Measurements from ENCODE around the gene CSRNP3. TPM values are rescaled to one million over a fixed set of nuclear protein-coding genes. Genes with fewer than 3 reads are reported as not detected.

CSRNP3 gene
- total and polyA plus RNA-seq, 2 donors from 2014 or later = 3.3 to 6.4 TPM

DNA sequence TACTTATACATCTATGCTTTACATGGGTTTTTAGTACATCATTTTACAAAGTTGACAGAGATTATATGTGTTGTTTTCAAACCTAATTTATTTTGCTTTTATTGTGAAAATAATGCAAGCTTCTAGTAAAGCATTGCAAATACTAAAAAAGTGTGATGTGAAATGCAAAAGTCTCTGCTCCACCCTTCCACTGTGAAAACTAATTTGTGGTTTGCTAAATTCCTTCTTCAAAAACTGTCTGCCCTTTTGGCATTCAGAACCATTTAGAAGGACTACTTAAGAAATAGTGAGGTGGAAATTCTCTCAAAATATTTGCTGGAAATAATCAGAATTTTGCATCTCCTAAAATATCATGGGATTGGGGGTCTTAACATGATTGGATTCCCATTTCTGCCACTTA is 78.4 kb downstream of the CSRNP3 start:
- no peak overlapping the region for H3K4me3 ChIP-seq (ENCODE audit: low read length in 3 of 3)
- intact Hi-C loops (cut with DNase I) = no loop called here
- no peak overlapping the region for H3K9ac ChIP-seq (ENCODE audit: low read length in 3 of 3)
- H3K4me1 ChIP-seq (ENCODE audit: control insufficient read depth in 2 of 3, insufficient read depth in 2 of 3, low read depth in 1 of 3, low read length in 3 of 3) = no peaks in the 10 kb centered on the region
- no peaks in the 10 kb centered on the region for H3K27me3 ChIP-seq (ENCODE audit: control insufficient read depth, insufficient read depth, low read length)
- H3K36me3 ChIP-seq (ENCODE audit: control insufficient read depth in 2 of 3, insufficient read depth in 3 of 3, low read length in 3 of 3) = no peaks in the 10 kb centered on the region
- DNase-seq (no peak), FAIRE-seq (no peak)
- no peaks in the 10 kb centered on the region for H3K9me3 ChIP-seq (ENCODE audit: control insufficient read depth in 2 of 3, insufficient read depth in 1 of 3, low read length in 3 of 3)
- TF ChIP-seq, protein P1, sequence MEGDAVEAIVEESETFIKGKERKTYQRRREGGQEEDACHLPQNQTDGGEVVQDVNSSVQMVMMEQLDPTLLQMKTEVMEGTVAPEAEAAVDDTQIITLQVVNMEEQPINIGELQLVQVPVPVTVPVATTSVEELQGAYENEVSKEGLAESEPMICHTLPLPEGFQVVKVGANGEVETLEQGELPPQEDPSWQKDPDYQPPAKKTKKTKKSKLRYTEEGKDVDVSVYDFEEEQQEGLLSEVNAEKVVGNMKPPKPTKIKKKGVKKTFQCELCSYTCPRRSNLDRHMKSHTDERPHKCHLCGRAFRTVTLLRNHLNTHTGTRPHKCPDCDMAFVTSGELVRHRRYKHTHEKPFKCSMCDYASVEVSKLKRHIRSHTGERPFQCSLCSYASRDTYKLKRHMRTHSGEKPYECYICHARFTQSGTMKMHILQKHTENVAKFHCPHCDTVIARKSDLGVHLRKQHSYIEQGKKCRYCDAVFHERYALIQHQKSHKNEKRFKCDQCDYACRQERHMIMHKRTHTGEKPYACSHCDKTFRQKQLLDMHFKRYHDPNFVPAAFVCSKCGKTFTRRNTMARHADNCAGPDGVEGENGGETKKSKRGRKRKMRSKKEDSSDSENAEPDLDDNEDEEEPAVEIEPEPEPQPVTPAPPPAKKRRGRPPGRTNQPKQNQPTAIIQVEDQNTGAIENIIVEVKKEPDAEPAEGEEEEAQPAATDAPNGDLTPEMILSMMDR (IDR thresholded peaks at IDR 0.05; ENCODE audit: borderline replicate concordance, extremely low read depth, insufficient read depth) = no peak
- H3K27ac ChIP-seq (ENCODE audit: low read depth in 2 of 2, low read length in 2 of 2) = no peak overlapping the region

DNA sequence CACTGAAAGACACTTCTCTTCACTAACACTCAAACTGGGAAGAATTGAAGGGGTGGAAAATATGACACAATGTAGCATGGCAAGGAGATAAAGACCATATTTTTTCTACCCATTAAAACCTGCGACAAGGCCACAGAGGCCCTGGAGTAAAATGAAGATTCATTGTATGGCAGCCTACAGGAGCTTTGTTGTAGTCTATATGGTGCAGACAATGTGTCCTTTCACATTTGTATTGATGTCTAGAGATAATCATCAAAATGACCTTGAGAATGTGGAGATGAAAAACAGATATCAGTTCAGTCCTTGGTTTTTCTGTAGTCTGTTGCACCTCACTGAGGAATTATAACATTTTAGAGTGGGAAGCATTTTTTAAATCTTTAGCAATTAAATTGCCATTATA is 80.1 kb downstream of the CSRNP3 start:
- FAIRE-seq (no peak), DNase-seq (no peak)
- intact Hi-C loops (cut with DNase I) = no loop called here
- no peaks in the 10 kb centered on the region for H3K27me3 ChIP-seq (ENCODE audit: control insufficient read depth, insufficient read depth, low read length)
- H3K27ac ChIP-seq (ENCODE audit: low read depth in 2 of 2, low read length in 2 of 2) = no peak overlapping the region
- no peaks in the 10 kb centered on the region for H3K9me3 ChIP-seq (ENCODE audit: control insufficient read depth in 2 of 3, insufficient read depth in 1 of 3, low read length in 3 of 3)
- TF ChIP-seq, protein P1 (IDR thresholded peaks at IDR 0.05; ENCODE audit: borderline replicate concordance, extremely low read depth, insufficient read depth) = no peak
- H3K9ac ChIP-seq (ENCODE audit: low read length in 3 of 3) = no peak overlapping the region
- H3K4me3 ChIP-seq (ENCODE audit: low read length in 3 of 3) = no peak overlapping the region
- no peaks in the 10 kb centered on the region for H3K36me3 ChIP-seq (ENCODE audit: control insufficient read depth in 2 of 3, insufficient read depth in 3 of 3, low read length in 3 of 3)
- no peaks in the 10 kb centered on the region for H3K4me1 ChIP-seq (ENCODE audit: control insufficient read depth in 2 of 3, insufficient read depth in 2 of 3, low read depth in 1 of 3, low read length in 3 of 3)

DNA sequence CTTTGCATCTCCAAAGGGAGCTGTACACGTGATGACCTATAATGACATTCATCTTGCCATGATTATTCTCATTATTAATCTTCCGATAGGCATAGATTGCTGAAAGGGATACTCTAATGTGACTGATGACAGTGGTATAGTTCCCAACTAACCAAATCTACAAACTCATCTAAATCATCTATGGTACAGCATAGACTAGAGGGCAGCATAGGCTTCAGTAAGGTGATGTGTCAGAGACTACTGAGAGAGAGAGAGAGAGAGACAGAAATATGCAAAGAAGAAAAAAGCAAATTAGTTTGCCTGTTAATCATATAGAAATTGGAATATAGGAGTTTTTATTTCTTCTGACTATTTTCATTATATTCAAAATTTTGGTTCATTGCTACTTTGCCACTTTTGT is 89.3 kb downstream of the CSRNP3 start:
- Histone ChIP-seq H3K36me3 (ENCODE audit: control insufficient read depth in 2 of 3, insufficient read depth in 3 of 3, low read length in 3 of 3) (no peaks in the 10 kb centered on the region), H3K27me3 (ENCODE audit: control insufficient read depth, insufficient read depth, low read length) (no peaks in the 10 kb centered on the region), H3K9me3 (ENCODE audit: control insufficient read depth in 2 of 3, insufficient read depth in 1 of 3, low read length in 3 of 3) (no peaks in the 10 kb centered on the region), H3K9ac (ENCODE audit: low read length in 3 of 3) (no peak overlapping the region), H3K4me3 (ENCODE audit: low read length in 3 of 3) (no peak overlapping the region), H3K27ac (ENCODE audit: low read depth in 2 of 2, low read length in 2 of 2) (no peak overlapping the region), H3K4me1 (ENCODE audit: control insufficient read depth in 2 of 3, insufficient read depth in 2 of 3, low read depth in 1 of 3, low read length in 3 of 3) (no peaks in the 10 kb centered on the region)
- no peak for DNase-seq
- intact Hi-C loops (cut with DNase I) = no loop called here
- no peak for FAIRE-seq
- TF ChIP-seq, protein P1 (IDR thresholded peaks at IDR 0.05; ENCODE audit: borderline replicate concordance, extremely low read depth, insufficient read depth) = no peak

DNA sequence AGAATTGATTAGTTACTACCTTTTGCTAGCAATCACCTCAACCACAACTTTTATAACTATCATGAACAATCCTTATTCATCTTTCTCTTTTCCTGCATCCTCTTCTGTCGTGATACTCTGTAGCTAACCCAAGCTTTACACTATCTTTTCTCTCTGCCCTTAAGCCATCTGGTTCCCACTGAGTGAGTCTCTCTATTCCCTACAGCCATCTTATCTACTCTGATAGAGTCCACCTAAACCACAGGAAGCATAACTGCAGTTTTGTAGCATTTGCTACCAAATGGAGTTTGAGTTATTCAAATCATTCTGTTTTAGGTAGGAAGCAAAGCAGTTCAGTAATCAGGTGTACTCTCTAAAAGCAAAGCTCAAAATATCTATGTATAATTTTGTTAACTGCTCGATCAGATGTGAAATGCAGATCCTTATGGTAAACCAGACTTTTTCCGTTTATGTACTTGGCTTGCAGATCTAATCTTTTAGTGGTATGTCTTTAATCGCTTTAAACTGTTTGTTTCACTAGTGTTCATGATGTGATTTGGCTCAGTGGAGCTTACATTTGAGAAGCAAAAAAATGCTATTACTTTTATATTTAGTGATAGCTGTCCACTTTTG is 91.0 kb downstream of the CSRNP3 start:
- TF ChIP-seq, protein P1 (IDR thresholded peaks at IDR 0.05; ENCODE audit: borderline replicate concordance, extremely low read depth, insufficient read depth) = no peak
- no peak for DNase-seq
- intact Hi-C loops (cut with DNase I) = no loop called here

More for the DNA sequence above, 91.0 kb downstream of the CSRNP3 start:
- Histone ChIP-seq H3K27ac (ENCODE audit: low read depth in 2 of 2, low read length in 2 of 2) (no peak overlapping the region), H3K9me3 (ENCODE audit: control insufficient read depth in 2 of 3, insufficient read depth in 1 of 3, low read length in 3 of 3) (no peaks in the 10 kb centered on the region), H3K4me3 (ENCODE audit: low read length in 3 of 3) (no peak overlapping the region), H3K27me3 (ENCODE audit: control insufficient read depth, insufficient read depth, low read length) (no peaks in the 10 kb centered on the region), H3K36me3 (ENCODE audit: control insufficient read depth in 2 of 3, insufficient read depth in 3 of 3, low read length in 3 of 3) (no peaks in the 10 kb centered on the region), H3K4me1 (ENCODE audit: control insufficient read depth in 2 of 3, insufficient read depth in 2 of 3, low read depth in 1 of 3, low read length in 3 of 3) (no peaks in the 10 kb centered on the region), H3K9ac (ENCODE audit: low read length in 3 of 3) (no peak overlapping the region)
- no peak for FAIRE-seq
